B cell (primary cell): ENCODE measurements around the gene PCBP3. TPM values are rescaled to one million over a fixed set of nuclear protein-coding genes. Genes with fewer than 3 reads are reported as not detected.
A peak's percentile ranks its signal among the peaks of the same experiment; 100 is the strongest.

ENCODE experiments used
- ATAC-seq: fragments of 200-7000 bp; cut with Tn5 transposase; one replicate; pipeline ENCODE4 v1.10.0; 2021; ENCODE audit warnings: low read depth, mild to moderate bottlenecking, moderate number of reproducible peaks, moderate library complexity
- CTCF ChIA-PET: fragments of 350-600 bp; sonication (Branson Sonifier 250); formaldehyde crosslinking; loops from one replicate; lab custom pipeline; 2021; ENCODE audit warnings: antibody characterized with exemption, inconsistent platforms; lab: Charles Lee
- POLR2A ChIA-PET: fragments of 350-600 bp; sonication (Branson Sonifier 250); formaldehyde crosslinking; loops from one replicate; lab custom pipeline; 2021; ENCODE audit warnings: antibody characterized with exemption; lab: Charles Lee
- DNase-seq: peaks from one replicate; pipeline ENCODE4 v3.0.0; 2013
- H2AFZ ChIP-seq: 2 replicates; pipeline ENCODE4 v1.6.1; 2012; ENCODE audit warnings: mild to moderate bottlenecking, low read depth, low read length; ENCODE audit not compliant: insufficient read depth, poor library complexity, severe bottlenecking
- H3K27ac ChIP-seq, 2 donors: 1 replicate in 1 of 2; 2 replicates in 1 of 2; pipeline ENCODE4 v1.5.1; 2012 to 2013; ENCODE audit warnings: low read length in 2 of 2, mild to moderate bottlenecking in 2 of 2, moderate library complexity in 1 of 2
- H3K27me3 ChIP-seq, 4 experiments: fragments of 200-600 bp in 1 of 4; sonication (generic) in 1 of 4; replicated peaks in 1 of 4; 1 replicate in 2 of 4; 2 replicates in 2 of 4; pipeline versions ENCODE4 v1.6.1 to v1.7.0; 2013 to 2016; ENCODE audit warnings: low read length in 3 of 4, mild to moderate bottlenecking in 2 of 4, mixed read lengths in 1 of 4, moderate library complexity in 1 of 4; ENCODE audit not compliant: insufficient read depth in 4 of 4, control insufficient read depth in 3 of 4; ENCODE audit errors: control extremely low read depth in 1 of 4
- H3K36me3 ChIP-seq, 2 experiments: replicated peaks in 1 of 2; 1 replicate in 1 of 2; 2 replicates in 1 of 2; pipeline versions ENCODE4 v1.6.1 to v1.7.1; 2013; ENCODE audit warnings: low read length in 1 of 2; ENCODE audit not compliant: insufficient read depth in 2 of 2, control insufficient read depth in 1 of 2; ENCODE audit errors: control extremely low read depth in 1 of 2, extremely low read depth in 1 of 2
- H3K4me1 ChIP-seq, 2 donors: fragments of 200-600 bp in 1 of 2; sonication (generic) in 1 of 2; 1 replicate in 1 of 2; 2 replicates in 1 of 2; pipeline versions ENCODE4 v1.5.1 to v1.6.1; 2013 to 2017; ENCODE audit warnings: low read length in 2 of 2; ENCODE audit not compliant: control insufficient read depth in 2 of 2, insufficient read depth in 2 of 2
- H3K4me2 ChIP-seq: replicated peaks from 2 replicates; pipeline ENCODE3; 2012; ENCODE audit warnings: mild to moderate bottlenecking, low read depth, low read length; ENCODE audit not compliant: poor library complexity, severe bottlenecking
- H3K4me3 ChIP-seq, 5 experiments: fragments of 200-600 bp in 1 of 5; sonication (generic) in 1 of 5; 1 replicate in 3 of 5; 2 replicates in 2 of 5; pipeline versions ENCODE4 v1.5.1 to v1.7.0; 2011 to 2016; ENCODE audit warnings: low read length in 4 of 5, mild to moderate bottlenecking in 4 of 5, low read depth in 2 of 5, control low read depth in 1 of 5, moderate library complexity in 1 of 5; ENCODE audit not compliant: insufficient read depth in 1 of 5; ENCODE audit errors: control extremely low read depth in 1 of 5, extremely low read depth in 1 of 5
- H3K79me2 ChIP-seq: fragments of 200-600 bp; sonication (generic); one replicate; pipeline ENCODE4 v1.6.0; 2016; ENCODE audit warnings: low read length; ENCODE audit not compliant: control insufficient read depth, insufficient read depth
- H3K9ac ChIP-seq: fragments of 200-600 bp; sonication (generic); 2 replicates; pipeline ENCODE4 v1.6.1; 2017; ENCODE audit warnings: mild to moderate bottlenecking, low read length, moderate library complexity
- H3K9me3 ChIP-seq, 3 donors: one replicate each; pipeline versions ENCODE4 v1.6.1 to v1.7.1; 2013; ENCODE audit warnings: low read length in 2 of 3; ENCODE audit not compliant: control insufficient read depth in 2 of 3, insufficient read depth in 1 of 3; ENCODE audit errors: control extremely low read depth in 1 of 3
- H4K20me1 ChIP-seq: 2 replicates; pipeline ENCODE4 v1.6.0; 2012; ENCODE audit warnings: mild to moderate bottlenecking, low read length; ENCODE audit not compliant: insufficient read depth, control insufficient read depth, poor library complexity, severe bottlenecking
- H3K27ac Mint-ChIP-seq: one replicate; pipeline ENCODE4 v1.8.0; 2021; ENCODE audit warnings: mixed read lengths
- H3K27me3 Mint-ChIP-seq: one replicate; pipeline ENCODE4 v1.8.0; 2021; ENCODE audit warnings: mixed read lengths
- H3K4me1 Mint-ChIP-seq: one replicate; pipeline ENCODE4 v1.8.0; 2021; ENCODE audit warnings: mixed read lengths
- H3K4me3 Mint-ChIP-seq: one replicate; pipeline ENCODE4 v1.8.0; 2021; ENCODE audit warnings: mixed read lengths
- H3K9me3 Mint-ChIP-seq: one replicate; pipeline ENCODE4 v1.8.0; 2022; ENCODE audit warnings: mixed read lengths; ENCODE audit not compliant: insufficient read depth
- CTCF ChIP-seq: fragments of 200-600 bp; IDR thresholded peaks from one replicate; pipeline ENCODE4 v1.8.0; 2022; ENCODE audit warnings: antibody characterized with exemption, mild to moderate bottlenecking
- EZH2 ChIP-seq: IDR thresholded peaks from 2 replicates; pipeline ENCODE4 v1.6.1; 2012; ENCODE audit warnings: borderline replicate concordance, low read depth, mild to moderate bottlenecking, moderate library complexity, low read length; ENCODE audit not compliant: insufficient read depth, poor library complexity, severe bottlenecking
- WGBS: methylation state at CpG from one replicate; pipeline ENCODE4 v1.1.5; 2013; ENCODE audit warnings: missing lambda C conversion rate; ENCODE audit not compliant: insufficient coverage; 5-methylcytosine and 5-hydroxymethylcytosine counted together
- intact Hi-C: fragments of 100-400 bp; cut with micrococcal nuclease; formaldehyde crosslinking; loops from one replicate; pipeline ENCODE4 v1.10.0; 2022
- polyA plus RNA-seq: library from polyadenylated mRNA; depleted of rRNA; stranded (reverse); fragments of >200 nt; gene quantifications from 2 replicates; pipeline ENCODE4 v1.2.3, GENCODE V29; 2012
- total RNA-seq, 2 donors: library from RNA; stranded (reverse); fragments of 120-200 nt in 1 of 2; gene quantifications; 1 replicate in 1 of 2; 2 replicates in 1 of 2; pipeline versions ENCODE4 v1.2.3 to v1.2.4, GENCODE V29; 2013 to 2022

The PCBP3 gene
- total and polyA plus RNA-seq, 2 donors (not counting 1 experiment from before 2014, with no cell fraction given) = 0.45 to 2.7 TPM

DNA sequence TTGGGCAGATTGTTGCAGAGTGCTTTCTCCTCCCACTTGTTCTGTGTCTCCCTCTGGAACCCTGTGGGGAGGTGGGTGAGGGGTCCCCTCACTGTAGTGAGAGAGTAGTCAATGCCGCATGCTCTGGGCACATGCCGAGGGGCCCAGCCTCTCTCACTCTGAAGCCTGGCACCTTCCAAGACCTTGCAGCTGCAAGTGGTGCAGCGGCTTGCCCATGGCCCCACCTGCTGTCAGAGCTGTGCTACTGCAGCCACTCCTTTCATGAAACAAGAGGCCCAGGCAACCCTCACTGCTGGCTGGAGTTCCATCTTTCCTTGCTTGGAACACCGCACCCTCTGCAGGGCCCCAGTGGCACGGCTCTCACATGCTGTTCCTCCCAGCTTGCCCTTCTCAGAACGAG is 279.6 kb downstream of the PCBP3 start:
- Histone ChIP-seq H3K9me3 (peaks cover 0 to 13% (median 0%) of the 10 kb centered on the region in 3 donors), H3K9ac (no peak overlapping the region), H3K79me2 (no peaks in the 10 kb centered on the region), H4K20me1 (no peaks in the 10 kb centered on the region), H3K4me1 (no peaks in the 10 kb centered on the region), H3K27ac (no peak overlapping the region), H3K4me2 (no peak overlapping the region), H3K36me3 (no peaks in the 10 kb centered on the region), H3K27me3 (no peaks in the 10 kb centered on the region), H2AFZ (no peak overlapping the region), H3K4me3 (no peak overlapping the region)
- H3K9me3 Mint-ChIP-seq = no peaks in the 10 kb centered on the region
- CTCF ChIA-PET = interaction anchor here (1.9 kb wide), 1 partner anchor 367 kb away, joined by 5 read pairs; no protein-coding TSS in a partner anchor
- H3K4me3 Mint-ChIP-seq = no peak overlapping the region
- ATAC-seq = peak; percentile 41
- no peak overlapping the region for H3K27ac Mint-ChIP-seq
- POLR2A ChIA-PET = interaction anchor here (0.5 kb wide), 1 partner anchor 635 kb away, joined by 3 read pairs; the partner anchor contains the start of gene POFUT2
- H3K4me1 Mint-ChIP-seq = no peaks in the 10 kb centered on the region
- TF ChIP-seq EZH2 = no peak
- TF ChIP-seq CTCF = peak; percentile 71
- intact Hi-C loops = no loop called here
- no peaks in the 10 kb centered on the region for H3K27me3 Mint-ChIP-seq
- peak; percentile 58 for DNase-seq
- WGBS = 50% methylated on average over 6 of the region's 6 CpGs

- Histone ChIP-seq H3K4me1 (no peaks in the 10 kb centered on the region), H3K36me3 (no peaks in the 10 kb centered on the region), H3K27me3 (no peaks in the 10 kb centered on the region), H3K9ac (no peak overlapping the region), H2AFZ (no peak overlapping the region), H3K4me2 (no peak overlapping the region), H3K27ac (no peak overlapping the region), H4K20me1 (no peaks in the 10 kb centered on the region), H3K4me3 (no peak overlapping the region), H3K9me3 (peaks cover 0 to 24% (median 0%) of the 10 kb centered on the region in 3 donors), H3K79me2 (no peaks in the 10 kb centered on the region)
- ATAC-seq = no peak
- Mint-ChIP-seq H3K27me3 (peaks cover 4% of the 10 kb centered on the region), H3K9me3 (no peaks in the 10 kb centered on the region), H3K27ac (no peak overlapping the region), H3K4me1 (no peaks in the 10 kb centered on the region), H3K4me3 (no peak overlapping the region)
- ChIA-PET POLR2A (no interaction called here), CTCF (no interaction called here)
- WGBS = 80% methylated on average over 6 of the region's 11 CpGs
- DNase-seq = no peak
- TF ChIP-seq EZH2 = no peak
- TF ChIP-seq CTCF = no peak
- intact Hi-C loops = no loop called here
Observed at GRCh38 chr21:45926281-45926680, 282.8 kb downstream of the PCBP3 start.
